ENCODE results near the gene ALDH5A1.
"Not testable (repeated sequence)": the region's sequence is repeated elsewhere in the genome, so short reads cannot be mapped to it uniquely, and the experiment has no call there.

The ALDH5A1 gene

DNA sequence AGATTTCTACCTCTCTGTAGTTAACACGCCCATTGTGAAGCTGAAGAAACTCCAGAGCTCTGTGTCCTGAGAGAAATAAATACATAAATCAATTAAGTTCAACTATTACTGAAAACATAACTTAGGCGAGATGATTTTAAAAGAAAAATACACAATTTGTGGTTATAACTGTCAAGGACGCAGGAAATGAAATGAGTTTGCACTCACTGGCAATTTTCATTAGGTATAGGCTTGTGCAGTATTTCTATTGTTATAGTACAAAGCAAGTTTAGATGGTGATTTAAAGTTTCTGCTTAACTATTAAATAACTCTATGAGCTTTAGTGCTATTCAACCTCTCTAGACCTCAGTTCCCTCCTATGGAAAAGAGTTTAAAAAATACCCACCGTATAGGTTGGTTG lies 8.7 kb upstream of the ALDH5A1 start:
- no peak for DNase-seq (ENCODE audit: low read depth)

DNA sequence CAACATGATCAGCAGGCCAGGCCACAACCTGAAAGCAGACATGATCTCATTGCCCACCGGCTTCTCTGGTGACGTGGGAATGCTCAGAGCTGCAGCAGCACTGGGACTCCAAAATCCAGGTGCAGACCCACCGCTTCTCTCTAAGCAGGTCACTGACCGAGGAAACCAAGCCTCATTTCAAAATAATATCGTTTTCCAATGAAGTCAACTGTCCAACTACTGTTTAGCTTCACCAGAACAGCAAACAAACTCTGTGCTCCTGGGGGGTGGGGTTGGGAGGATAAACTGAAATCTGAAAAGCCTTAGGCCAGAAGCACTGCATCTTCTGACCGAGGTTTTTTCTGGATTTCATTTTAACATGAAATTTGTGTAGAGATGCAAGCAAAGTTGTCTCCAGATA lies 5.3 kb upstream of the ALDH5A1 start, which contains the start of gene GPLD1:
Gene GPLD1, minus strand, starts transcription at position 109 of the 400 bp plus-strand sequence. Its CDS starts 67 bp downstream, at position 42.
- DNase-seq (ENCODE audit: low read depth) = no peak

DNA sequence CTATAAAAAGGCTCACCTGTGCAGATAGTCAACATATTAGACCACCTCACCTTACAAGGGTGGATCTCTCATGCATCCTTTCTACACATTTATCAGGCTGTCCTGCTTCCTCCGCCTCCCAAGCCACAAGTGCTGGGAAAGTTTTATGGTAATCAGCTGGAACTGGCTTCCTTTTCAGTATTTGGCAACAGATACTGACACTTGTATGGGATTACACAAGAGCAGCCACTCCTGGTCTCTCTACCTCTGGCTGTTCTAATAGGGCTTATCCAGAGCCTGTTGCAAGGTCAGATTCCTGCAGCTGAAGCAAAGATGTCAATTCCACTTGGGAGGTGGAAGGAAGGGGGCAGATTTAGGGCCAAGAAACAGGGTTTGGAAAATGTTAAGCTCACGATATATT lies 4.9 kb upstream of the ALDH5A1 start:
- DNase-seq (ENCODE audit: low read depth) = peak; percentile 15

DNA sequence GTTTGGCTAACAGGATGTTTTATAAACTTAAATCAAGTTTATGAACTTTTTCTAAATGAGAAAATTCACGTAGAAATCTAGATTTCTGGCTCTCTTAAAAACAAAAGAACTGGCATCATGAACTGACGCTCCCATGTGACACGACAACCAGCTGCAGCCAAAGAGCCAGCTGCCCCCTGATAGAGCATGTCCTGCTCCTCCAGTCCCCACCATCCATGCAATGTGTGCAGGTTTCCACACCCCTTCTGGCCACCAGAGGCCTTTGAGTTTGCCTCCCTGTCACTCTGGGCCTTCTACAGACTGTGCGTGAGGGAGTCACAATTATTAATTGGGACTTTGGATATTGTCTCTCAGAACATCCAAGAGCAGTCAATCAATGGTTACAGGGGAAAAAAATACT lies 3.8 kb upstream of the ALDH5A1 start:
- DNase-seq (ENCODE audit: low read depth) = no peak

DNA sequence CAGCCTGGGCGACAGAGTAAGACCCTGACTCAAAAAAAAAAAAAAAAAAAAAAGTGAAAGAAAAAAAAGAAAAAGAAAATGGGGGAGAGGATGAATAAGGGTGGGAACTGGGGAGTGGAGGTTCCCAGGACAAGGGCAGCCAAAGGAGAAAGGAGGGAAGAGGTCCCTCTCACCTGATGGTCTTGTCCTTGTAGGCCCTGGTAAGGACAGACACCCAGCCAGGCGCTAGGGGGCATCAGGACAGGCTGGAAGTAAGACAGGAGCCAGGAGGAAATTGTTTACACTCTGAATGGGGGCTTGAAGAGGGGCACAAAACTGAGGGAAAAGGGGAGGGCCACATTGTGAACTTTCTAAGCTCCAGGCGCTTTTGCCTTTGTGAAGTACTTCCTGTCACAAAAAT lies 2.3 kb upstream of the ALDH5A1 start:
- peak; percentile 28 for DNase-seq (ENCODE audit: low read depth)

DNA sequence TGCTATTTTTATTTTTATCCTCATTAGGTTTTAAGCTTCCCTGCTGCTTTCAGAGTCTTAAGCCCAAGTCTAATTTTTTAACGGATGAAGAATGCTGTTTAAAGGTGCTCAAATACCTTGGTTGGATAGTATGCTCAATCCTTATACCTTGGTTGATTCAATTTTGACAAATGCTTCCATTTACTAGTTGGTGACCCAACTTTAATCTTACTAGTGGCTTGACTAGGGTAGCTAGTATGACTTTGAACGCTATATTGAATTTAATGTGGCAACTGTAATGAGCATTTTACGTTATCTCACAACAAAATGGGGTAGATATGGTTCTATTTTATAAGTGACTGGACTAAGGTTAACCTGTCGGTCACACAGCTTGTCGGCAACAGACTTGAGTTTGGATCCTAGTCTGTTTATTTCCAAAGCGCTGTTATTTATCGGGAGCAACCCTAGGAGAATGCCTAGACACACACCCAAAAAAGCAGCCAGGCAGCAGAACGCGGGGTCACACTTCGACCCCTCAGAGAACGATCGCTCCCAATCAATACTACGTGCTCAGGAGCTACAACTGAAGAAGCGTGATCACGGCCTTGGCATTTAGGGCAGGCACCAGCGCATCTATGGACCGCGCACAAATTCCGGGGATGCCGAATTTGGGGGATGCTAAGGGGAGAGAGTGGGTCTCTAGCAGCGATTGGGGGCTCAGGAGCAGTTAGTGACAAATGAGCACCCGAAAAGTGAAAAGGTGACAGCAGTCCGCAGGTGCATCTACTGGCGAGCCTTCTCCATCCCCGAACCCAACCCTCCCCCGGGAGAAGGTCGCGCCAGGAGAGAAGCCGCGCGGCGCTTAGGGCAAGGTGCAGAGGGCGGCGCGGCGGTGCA lies 586 bp upstream of the ALDH5A1 start:
- no peak for DNase-seq (ENCODE audit: low read depth)

DNA sequence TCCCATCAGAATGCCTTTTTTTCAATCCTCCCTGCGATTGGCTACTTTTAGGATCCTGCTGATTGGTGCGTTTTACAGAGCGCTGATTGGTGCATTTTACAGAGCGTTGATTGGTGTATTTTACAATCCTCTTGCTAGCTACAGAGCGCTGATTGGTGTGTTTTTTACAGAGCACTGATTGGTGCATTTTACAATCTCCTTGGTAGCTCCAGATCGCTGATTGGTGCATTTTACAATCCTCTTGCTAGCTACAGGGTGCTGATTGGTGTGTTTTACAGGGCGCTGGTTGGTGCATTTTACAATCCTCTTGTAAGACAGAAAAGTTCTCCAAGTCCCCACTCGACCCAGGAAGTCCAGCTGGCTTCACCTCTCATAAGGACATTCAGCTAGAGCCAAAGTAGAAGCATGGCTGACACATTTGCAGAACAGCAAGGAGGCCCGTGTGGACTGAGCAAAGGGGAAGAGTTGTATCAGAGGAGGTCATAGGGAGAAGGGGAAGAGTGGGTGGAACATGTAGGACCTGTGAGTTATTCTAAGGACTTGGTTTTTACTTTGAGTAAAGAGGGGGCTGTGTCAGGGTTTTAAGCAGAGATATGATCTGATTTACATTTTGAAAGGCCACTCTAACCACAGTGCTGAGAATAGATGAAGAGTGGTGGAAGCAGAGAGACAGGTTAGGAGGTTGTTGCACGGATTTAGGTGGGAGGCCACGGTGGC lies 2.6 kb downstream of the ALDH5A1 start:
- DNase-seq (ENCODE audit: low read depth) = no peak

DNA sequence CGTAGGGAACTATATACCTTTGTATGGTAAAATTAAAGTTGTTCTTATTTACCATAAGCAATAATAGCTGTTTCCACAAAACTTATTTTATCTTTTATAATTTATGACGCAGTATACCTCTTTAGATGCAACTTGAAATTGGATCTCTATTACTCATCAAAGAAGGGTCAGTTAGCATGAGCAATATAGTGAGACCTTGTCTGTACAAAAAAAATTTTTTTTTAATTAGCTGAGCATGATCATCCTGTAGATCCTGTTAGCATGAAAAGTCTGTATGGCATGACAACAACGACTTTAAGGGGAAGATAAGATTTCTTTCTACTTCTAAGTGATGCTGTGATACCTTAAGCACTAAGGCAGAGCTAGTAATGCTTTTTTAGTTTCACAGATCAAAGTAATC lies 5.9 kb downstream of the ALDH5A1 start:
- DNase-seq (ENCODE audit: low read depth) = no peak

DNA sequence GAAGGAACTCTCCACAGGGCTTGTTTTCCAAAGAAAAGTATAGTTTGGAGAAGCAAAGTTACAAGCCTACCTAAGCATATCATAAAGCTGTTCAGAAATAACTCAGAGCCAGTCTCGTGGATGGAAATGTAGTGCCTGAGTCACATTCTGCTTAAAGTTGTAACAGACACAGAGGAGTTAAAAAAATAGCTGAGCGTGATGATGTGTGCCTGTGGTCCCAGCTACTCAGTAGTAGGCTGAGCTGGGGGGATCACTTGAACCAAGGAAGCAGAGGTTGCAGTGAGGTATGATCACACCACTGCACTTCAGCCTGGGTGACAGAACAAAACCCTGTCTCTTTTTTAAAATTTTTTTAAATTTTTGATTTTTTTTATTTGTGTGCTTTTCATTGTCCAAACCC lies 6.6 kb downstream of the ALDH5A1 start:
- DNase-seq (ENCODE audit: low read depth) = no peak

DNA sequence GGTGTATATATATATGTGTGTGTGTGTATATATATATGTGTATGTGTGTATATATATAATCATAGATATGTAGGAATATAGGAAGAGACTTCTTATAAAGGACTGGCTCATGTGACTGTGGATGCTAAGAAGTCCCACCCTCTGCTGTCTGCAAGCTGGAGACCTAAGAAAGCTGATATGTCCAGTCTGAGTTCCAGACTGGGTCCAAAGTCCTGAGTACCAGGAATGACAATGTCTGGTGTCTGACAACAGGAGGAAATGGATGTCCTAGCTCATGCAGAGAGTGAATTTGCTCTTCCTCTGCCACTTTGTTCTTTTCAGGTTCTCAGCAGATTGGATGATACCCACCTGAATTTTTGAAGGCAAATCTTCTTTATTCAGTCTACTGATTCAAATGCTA lies 7.1 kb downstream of the ALDH5A1 start:
- no peak for DNase-seq (ENCODE audit: low read depth)

DNA sequence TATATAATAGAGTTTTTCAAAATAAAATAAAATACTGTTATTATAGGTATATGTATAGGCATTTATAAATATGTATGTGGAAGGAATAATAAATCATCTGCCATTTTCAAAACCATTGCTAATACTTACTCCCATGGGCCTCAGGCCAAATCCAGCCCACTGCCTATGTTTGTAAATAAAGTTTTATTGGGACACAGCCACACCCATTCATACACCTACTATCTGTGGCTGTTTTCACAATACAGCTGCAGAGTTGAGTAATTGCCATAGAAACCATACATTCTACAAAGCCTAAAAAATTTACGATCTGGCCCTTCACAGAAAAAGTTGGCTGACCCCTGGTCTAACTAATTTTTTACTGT lies 9.5 kb downstream of the ALDH5A1 start:
- DNase-seq (ENCODE audit: low read depth) = no peak

DNA sequence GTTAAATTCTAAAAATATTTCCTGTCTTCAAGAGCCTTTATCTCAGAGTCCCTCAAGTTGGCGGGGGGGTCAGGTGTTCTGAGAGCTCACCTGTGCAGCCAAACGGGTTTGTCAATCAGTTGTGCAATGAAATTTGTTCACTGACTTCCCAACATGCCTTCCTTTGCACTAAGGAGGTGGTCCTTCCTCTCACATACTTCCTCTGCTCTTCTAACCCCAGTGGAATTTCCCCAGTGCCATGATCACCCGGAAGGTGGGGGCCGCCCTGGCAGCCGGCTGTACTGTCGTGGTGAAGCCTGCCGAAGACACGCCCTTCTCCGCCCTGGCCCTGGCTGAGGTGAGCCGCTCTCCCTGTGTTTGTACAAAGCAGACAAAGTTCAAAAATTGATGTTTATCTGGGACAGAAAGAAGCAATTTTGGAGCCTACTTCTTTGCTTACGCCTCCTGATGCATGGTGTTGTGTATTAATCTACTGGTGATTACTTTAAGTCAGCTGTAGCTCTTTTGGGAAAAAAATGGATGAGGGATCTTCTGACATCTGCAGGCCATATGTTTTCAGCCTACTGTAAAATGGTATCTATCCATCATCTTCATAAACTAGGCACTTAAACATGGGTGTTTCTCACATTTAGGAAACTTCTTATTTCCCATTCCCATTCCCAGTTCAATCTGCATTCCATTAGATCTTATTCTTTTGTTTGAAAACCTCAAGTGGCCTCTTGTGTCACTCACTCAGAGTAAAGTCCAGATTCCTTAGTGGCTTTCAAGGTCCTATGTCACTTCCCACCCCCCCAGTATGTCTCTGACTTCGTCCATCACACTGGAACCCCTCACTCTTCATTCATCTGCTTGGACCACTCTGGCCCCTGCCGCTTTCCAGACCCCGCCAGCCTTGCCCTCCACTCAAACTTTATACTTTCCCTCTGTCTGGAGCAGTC lies 10.1 kb downstream of the ALDH5A1 start:
- peak; percentile 11 for DNase-seq (ENCODE audit: low read depth)

DNA sequence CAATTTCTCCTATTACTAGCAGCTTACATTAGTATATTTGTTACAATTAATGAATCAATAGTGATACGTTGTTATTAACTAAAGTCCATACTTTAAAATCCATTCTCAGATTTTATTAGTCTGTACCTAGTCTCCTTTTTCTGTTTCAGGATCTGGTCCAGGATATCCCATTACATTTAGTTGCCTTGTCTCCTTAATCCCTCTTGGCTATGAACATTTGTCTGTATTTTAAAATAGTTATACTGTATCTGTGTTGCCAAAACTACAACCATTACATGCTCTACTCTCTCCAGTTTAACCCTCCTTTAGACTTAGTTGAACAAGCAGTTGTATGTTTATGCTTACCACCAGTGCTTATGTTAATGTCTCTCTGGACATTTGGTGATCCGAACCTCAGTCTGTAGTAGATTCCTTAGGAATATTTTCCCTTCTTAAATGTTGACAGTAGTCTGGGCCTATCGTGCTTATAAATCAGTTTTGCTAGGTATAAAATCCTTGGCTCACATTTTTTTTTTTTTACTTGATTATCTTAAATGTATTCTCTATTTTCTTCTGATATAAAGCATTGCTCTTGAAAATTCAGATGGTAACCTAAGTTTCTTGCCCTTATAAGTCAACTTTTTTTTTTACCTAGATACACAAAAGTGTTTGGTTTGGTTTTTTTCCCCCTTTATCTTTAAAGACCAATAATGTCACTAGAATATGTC lies 12.2 kb downstream of the ALDH5A1 start:
- no peak for DNase-seq (ENCODE audit: low read depth)

DNA sequence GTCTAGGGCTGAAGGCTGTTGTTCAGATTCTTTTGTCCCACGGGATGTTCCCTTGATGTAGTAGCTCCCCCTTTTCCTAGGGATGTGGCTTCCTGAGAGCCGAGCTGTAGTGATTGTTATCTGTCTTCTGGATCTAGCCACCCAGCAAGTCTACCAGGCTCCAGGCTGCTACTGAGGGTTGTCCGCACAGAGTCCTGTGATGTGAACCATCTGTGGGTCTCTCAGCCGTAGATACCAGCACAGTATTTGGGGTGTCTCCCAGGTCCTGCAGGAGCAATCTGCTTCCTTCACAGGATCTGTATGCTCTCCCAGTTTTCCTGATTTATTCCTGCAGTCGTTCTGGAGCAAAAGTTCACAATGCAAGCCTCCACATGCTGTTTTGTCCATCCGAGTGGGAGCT lies 17.2 kb downstream of the ALDH5A1 start:
- DNase-seq (ENCODE audit: low read depth) = not testable (repeated sequence)

DNA sequence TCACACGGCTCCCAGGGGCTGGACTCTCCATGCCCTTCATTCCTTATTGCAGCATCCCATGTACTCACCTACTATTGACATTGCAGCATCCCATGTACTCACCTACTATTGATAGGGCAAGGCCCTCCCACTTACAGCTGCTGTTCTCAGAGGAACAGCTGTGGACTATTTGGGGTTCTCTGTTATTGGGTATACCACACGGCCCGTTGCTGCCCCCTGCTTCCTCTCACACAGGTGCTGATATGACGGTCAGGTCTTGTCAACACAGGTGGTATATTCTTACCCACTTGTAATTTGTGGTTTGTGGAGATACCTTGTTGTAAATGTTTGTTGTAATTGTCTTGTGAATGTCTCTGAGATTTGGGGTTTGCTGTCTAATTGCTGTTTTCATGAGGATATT lies 18.8 kb downstream of the ALDH5A1 start:
- DNase-seq (ENCODE audit: low read depth) = no peak

DNA sequence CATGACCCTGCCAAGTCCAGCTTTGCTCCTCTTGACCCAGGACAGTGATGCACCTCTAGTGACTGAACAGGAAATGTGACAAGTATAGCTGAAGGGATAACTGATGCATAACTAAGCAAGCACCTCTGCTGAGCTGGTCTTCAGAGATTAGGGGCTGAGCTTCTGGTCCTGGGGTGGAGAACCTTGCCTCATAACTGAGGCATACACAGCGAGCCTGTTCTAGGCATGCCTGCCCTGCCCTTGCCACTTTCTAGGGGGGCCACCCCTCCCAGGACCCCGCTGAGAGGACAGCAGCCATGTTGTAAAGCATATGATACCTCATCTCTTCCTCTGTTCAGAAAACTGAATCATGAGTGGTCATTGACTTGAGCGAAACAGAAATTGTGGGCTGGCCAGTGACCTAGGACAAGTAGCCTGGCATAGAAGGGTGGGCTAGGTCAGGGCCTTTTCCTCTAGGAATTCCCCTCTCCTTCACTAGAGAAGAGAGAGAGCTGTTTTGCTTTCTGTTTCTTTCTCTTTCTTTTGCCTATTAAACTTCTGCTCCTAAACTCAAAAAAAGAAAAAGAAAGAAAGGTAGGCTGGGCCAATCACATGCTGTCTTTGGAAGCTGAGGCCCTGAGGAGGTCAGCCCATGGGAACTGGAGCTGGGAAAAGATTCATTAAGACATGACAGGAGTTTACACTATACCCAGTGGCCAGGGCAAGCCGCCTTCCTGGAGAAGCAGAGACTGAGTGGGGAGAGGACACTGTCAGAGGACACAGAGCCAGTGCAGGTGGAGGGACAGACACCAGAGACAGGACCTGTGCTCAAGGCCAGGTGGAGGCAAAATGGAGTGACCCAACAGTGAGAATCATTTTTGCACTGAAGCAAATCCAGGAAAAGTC lies 23.1 kb downstream of the ALDH5A1 start:
- DNase-seq (ENCODE audit: low read depth) = no peak

DNA sequence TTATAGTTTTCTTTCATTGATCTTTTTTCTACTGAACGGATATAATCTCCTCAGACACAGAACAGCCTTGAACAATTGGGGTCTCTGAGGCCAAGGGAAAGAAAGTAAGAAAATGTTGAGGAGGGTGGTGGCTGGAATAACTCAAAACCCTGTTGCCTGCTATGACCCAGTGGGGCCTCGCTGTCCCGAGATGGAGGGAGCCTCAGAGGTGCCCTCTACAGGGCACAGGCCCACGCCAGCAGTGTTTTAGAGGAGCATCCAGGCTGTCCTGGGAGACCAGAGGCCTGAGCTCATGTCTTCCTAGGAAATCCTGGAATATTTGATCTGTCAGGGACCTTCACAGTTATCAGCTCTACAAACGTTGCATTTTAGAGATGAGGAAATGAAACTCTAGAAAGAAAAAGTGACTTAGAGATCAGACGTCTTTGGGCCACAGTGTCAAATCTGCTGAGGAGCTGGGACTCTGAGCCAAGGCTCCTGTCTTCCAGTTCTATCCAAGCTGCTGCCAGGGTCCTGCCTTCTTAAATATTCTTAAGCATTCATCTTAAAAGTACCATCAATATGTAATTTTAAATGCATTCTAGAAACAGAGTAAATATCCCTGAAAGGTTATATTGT lies 26.3 kb downstream of the ALDH5A1 start:
- peak; percentile 49 for DNase-seq (ENCODE audit: low read depth)

DNA sequence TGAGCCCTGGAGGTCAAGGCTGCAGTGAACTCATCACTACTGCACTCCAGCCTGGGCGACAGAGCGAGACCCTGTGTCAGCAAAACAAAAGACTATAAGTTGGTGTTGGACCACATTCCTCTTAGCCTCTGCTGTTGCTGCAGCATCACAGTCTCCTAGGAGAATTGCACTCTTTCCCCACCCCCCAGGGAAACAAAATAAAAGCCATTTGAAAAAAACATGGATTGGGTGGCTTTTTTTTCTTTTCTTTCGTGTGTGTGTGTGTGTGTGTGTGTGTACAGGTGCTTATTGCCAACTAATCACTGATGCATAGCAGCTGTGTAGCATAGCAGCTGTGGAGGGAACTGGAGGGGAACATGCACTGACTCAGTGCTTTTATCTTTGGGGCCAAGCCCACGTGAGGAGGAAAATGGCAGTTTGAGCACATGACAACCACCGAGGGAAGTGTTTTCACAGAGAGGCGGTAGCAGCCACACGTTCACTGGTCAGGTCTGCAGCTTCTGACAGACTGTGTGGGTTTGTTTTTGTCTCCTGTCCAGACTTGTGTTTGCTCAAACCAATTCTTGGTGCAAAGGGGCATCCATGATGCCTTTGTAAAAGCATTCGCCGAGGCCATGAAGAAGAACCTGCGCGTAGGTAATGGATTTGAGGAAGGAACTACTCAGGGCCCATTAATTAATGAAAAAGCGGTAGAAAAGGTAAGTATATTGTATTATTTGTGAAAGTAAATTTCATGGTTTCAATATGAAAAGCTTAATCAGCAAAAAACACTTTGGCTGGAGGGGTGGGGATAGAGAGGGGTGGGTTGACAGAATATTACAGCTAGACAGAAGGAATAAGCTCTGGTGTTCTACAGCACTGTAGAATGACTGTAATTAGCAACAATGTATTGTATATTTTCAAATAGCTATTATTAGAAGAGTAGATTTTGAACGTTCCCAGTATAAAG lies 27.7 kb downstream of the ALDH5A1 start:
- DNase-seq (ENCODE audit: low read depth) = no peak

DNA sequence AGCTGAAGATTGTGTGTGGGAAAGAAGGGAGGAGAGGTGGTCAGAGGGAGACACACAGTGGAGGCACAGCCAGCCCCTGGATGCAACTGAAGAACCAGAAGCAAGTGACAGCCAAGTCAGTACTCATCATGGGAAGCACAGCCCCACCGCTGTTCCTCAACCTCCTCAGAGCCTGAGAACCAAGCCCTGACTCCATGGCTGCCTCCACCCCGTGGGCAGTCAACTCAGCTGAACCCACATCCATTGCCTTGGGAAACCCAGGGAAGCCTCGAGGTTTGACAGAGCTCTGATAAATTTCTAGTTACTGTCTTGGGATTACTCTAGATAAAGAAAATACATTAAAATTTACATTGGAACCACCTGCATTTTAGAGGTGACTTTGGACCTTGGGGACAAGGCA lies 29.6 kb downstream of the ALDH5A1 start:
- DNase-seq (ENCODE audit: low read depth) = no peak

All from EH (cell line).